Trophoblast cell (in vitro differentiated cells and primary cell): Measurements from ENCODE around the gene PDE4D.

Source experiments
- DNase-seq, 2 donors: peaks; one replicate each; pipeline ENCODE4 v3.0.0-alpha.2; 2016
- H2AFZ ChIP-seq: 2 replicates; pipeline ENCODE4 v1.6.1; 2013; ENCODE audit warnings: low read length, moderate library complexity, mild to moderate bottlenecking; ENCODE audit not compliant: insufficient read depth, poor library complexity
- H2AK5ac ChIP-seq: 2 replicates; pipeline ENCODE4 v1.6.1; 2013; ENCODE audit warnings: mild to moderate bottlenecking, low read length
- H2BK120ac ChIP-seq: 2 replicates; pipeline ENCODE4 v1.6.1; 2013; ENCODE audit warnings: low read length, mild to moderate bottlenecking, moderate library complexity; ENCODE audit not compliant: insufficient read depth, poor library complexity
- H2BK12ac ChIP-seq: 2 replicates; pipeline ENCODE4 v1.6.1; 2013; ENCODE audit warnings: mild to moderate bottlenecking, low read length, moderate library complexity
- H2BK5ac ChIP-seq: 2 replicates; pipeline ENCODE4 v1.6.1; 2013; ENCODE audit warnings: low read length, low read depth, moderate library complexity, mild to moderate bottlenecking; ENCODE audit not compliant: poor library complexity
- H3K14ac ChIP-seq: 2 replicates; pipeline ENCODE4 v1.6.1; 2013; ENCODE audit warnings: mild to moderate bottlenecking, low read length
- H3K18ac ChIP-seq: 2 replicates; pipeline ENCODE4 v1.6.1; 2013; ENCODE audit warnings: mild to moderate bottlenecking, low read length
- H3K23ac ChIP-seq: 2 replicates; pipeline ENCODE4 v1.6.1; 2013; ENCODE audit warnings: low read length
- H3K27ac ChIP-seq: 2 replicates; pipeline ENCODE4 v1.5.1; 2013; ENCODE audit warnings: low read depth, mild to moderate bottlenecking, inconsistent platforms, low read length, moderate library complexity
- H3K27me3 ChIP-seq: 2 replicates; pipeline ENCODE4 v1.6.1; 2013; ENCODE audit warnings: inconsistent platforms, mild to moderate bottlenecking, low read length, moderate library complexity; ENCODE audit not compliant: insufficient read depth
- H3K36me3 ChIP-seq, 2 experiments: 1 replicate in 1 of 2; 2 replicates in 1 of 2; pipeline ENCODE4 v1.6.1; 2013; ENCODE audit warnings: low read length in 2 of 2, mild to moderate bottlenecking in 2 of 2, moderate library complexity in 1 of 2; ENCODE audit not compliant: insufficient read depth in 2 of 2, control insufficient read depth in 1 of 2
- H3K4ac ChIP-seq: 2 replicates; pipeline ENCODE4 v1.6.1; 2013; ENCODE audit warnings: low read depth, mild to moderate bottlenecking, low read length, moderate library complexity
- H3K4me1 ChIP-seq, 2 experiments: 1 replicate in 1 of 2; 2 replicates in 1 of 2; pipeline ENCODE4 v1.6.1; 2013; ENCODE audit warnings: low read length in 2 of 2, mild to moderate bottlenecking in 2 of 2, moderate library complexity in 1 of 2; ENCODE audit not compliant: insufficient read depth in 2 of 2, control insufficient read depth in 1 of 2
- H3K4me2 ChIP-seq: 2 replicates; pipeline ENCODE4 v1.6.1; 2013; ENCODE audit warnings: inconsistent platforms, mild to moderate bottlenecking, low read length, moderate library complexity
- H3K4me3 ChIP-seq: 2 replicates; pipeline ENCODE4 v1.5.1; 2013; ENCODE audit warnings: mild to moderate bottlenecking, low read depth, low read length, inconsistent platforms
- H3K79me1 ChIP-seq: one replicate; pipeline ENCODE4 v1.6.1; 2013; ENCODE audit warnings: low read length
- H3K79me2 ChIP-seq: 2 replicates; pipeline ENCODE4 v1.6.1; 2013; ENCODE audit warnings: low read length, mild to moderate bottlenecking; ENCODE audit not compliant: control insufficient read depth, insufficient read depth, poor library complexity
- H3K9ac ChIP-seq: 2 replicates; pipeline ENCODE4 v1.6.1; 2013; ENCODE audit warnings: mild to moderate bottlenecking, low read length
- H3K9me3 ChIP-seq: 2 replicates; pipeline ENCODE4 v1.6.1; 2013; ENCODE audit warnings: low read depth, mild to moderate bottlenecking, control low read depth, inconsistent platforms, low read length; ENCODE audit not compliant: insufficient read depth
- H4K12ac ChIP-seq: 2 replicates; pipeline ENCODE4 v1.6.1; 2013; ENCODE audit warnings: low read depth, mild to moderate bottlenecking, low read length, moderate library complexity
- H4K8ac ChIP-seq: 2 replicates; pipeline ENCODE4 v1.6.1; 2013; ENCODE audit warnings: low read depth, mild to moderate bottlenecking, low read length, moderate library complexity
- H4K91ac ChIP-seq: one replicate; pipeline ENCODE4 v1.6.1; 2013; ENCODE audit warnings: low read depth, mild to moderate bottlenecking, low read length, moderate library complexity
- WGBS: extraction: QIAGEN DNeasy Blood & Tissue Kit; methylation state at CpG from one replicate; pipeline ENCODE4 v1.1.7; 2013; ENCODE audit warnings: missing lambda C conversion rate; ENCODE audit not compliant: insufficient read length, insufficient coverage; ENCODE audit errors: extremely low coverage; 5-methylcytosine and 5-hydroxymethylcytosine counted together

The PDE4D gene

GRCh38 chr5:58963821-58964220 is 929.7 kb downstream of the PDE4D start:
- Histone ChIP-seq H3K9ac (no peak overlapping the region), H2BK120ac (no peak overlapping the region), H2BK5ac (no peak overlapping the region), H3K14ac (no peak overlapping the region), H3K4me1 (no peaks in the 10 kb centered on the region), H3K4ac (no peak overlapping the region), H2AFZ (no peak overlapping the region), H3K27me3 (no peaks in the 10 kb centered on the region), H3K27ac (no peak overlapping the region), H3K4me3 (no peak overlapping the region), H3K18ac (no peak overlapping the region), H3K36me3 (no peaks in the 10 kb centered on the region), H3K79me2 (no peaks in the 10 kb centered on the region), H2AK5ac (no peak overlapping the region), H4K8ac (no peak overlapping the region), H3K23ac (no peak overlapping the region), H2BK12ac (no peak overlapping the region), H4K12ac (no peak overlapping the region), H3K4me2 (no peak overlapping the region), H3K9me3 (no peaks in the 10 kb centered on the region), H3K79me1 (no peaks in the 10 kb centered on the region), H4K91ac (no peak overlapping the region)
- no CpG with 5 or more reads among the region's 1 CpG for WGBS
- DNase-seq, result no peak

GRCh38 chr5:58963361-58963760 is 930.2 kb downstream of the PDE4D start:
- Histone ChIP-seq H3K36me3 (no peaks in the 10 kb centered on the region), H4K8ac (no peak overlapping the region), H3K9me3 (no peaks in the 10 kb centered on the region), H4K91ac (no peak overlapping the region), H2BK120ac (no peak overlapping the region), H2AFZ (no peak overlapping the region), H3K4me2 (no peak overlapping the region), H3K27me3 (no peaks in the 10 kb centered on the region), H3K4ac (no peak overlapping the region), H3K23ac (no peak overlapping the region), H3K9ac (no peak overlapping the region), H3K79me1 (no peaks in the 10 kb centered on the region), H2BK12ac (no peak overlapping the region), H3K4me1 (no peaks in the 10 kb centered on the region), H3K4me3 (no peak overlapping the region), H4K12ac (no peak overlapping the region), H3K27ac (no peak overlapping the region), H3K18ac (no peak overlapping the region), H3K79me2 (no peaks in the 10 kb centered on the region), H2BK5ac (no peak overlapping the region), H2AK5ac (no peak overlapping the region), H3K14ac (no peak overlapping the region)
- no peak for DNase-seq
- WGBS, result no CpG with 5 or more reads among the region's 4 CpGs

GRCh38 chr5:58961631-58962280 is 931.8 kb downstream of the PDE4D start:
- Histone ChIP-seq H3K36me3 (no peaks in the 10 kb centered on the region), H3K27ac (no peak overlapping the region), H2BK5ac (no peak overlapping the region), H3K27me3 (no peaks in the 10 kb centered on the region), H2BK12ac (no peak overlapping the region), H2BK120ac (no peak overlapping the region), H3K4me2 (no peak overlapping the region), H3K18ac (no peak overlapping the region), H3K4me1 (no peaks in the 10 kb centered on the region), H3K79me2 (no peaks in the 10 kb centered on the region), H4K91ac (no peak overlapping the region), H3K79me1 (no peaks in the 10 kb centered on the region), H3K4ac (no peak overlapping the region), H2AFZ (no peak overlapping the region), H3K9me3 (no peaks in the 10 kb centered on the region), H4K8ac (no peak overlapping the region), H2AK5ac (no peak overlapping the region), H3K4me3 (no peak overlapping the region), H3K9ac (no peak overlapping the region), H4K12ac (no peak overlapping the region), H3K14ac (no peak overlapping the region), H3K23ac (no peak overlapping the region)
- no CpG with 5 or more reads among the region's 3 CpGs for WGBS
- no peak for DNase-seq

GRCh38 chr5:58958701-58959100 is 934.8 kb downstream of the PDE4D start:
- Histone ChIP-seq H2AK5ac (no peak overlapping the region), H3K4me2 (no peak overlapping the region), H3K14ac (no peak overlapping the region), H4K91ac (no peak overlapping the region), H3K79me2 (no peaks in the 10 kb centered on the region), H3K23ac (no peak overlapping the region), H3K36me3 (no peaks in the 10 kb centered on the region), H3K9ac (no peak overlapping the region), H2BK5ac (no peak overlapping the region), H2BK120ac (no peak overlapping the region), H3K4me3 (no peak overlapping the region), H3K27ac (no peak overlapping the region), H4K8ac (no peak overlapping the region), H3K79me1 (no peaks in the 10 kb centered on the region), H2BK12ac (no peak overlapping the region), H3K18ac (no peak overlapping the region), H3K4ac (no peak overlapping the region), H2AFZ (no peak overlapping the region), H4K12ac (no peak overlapping the region), H3K9me3 (no peaks in the 10 kb centered on the region), H3K4me1 (no peaks in the 10 kb centered on the region), H3K27me3 (no peaks in the 10 kb centered on the region)
- no peak for DNase-seq
- WGBS, result no CpG with 5 or more reads among the region's 3 CpGs
